ENCODE data around the gene CHRM2.

DNA sequence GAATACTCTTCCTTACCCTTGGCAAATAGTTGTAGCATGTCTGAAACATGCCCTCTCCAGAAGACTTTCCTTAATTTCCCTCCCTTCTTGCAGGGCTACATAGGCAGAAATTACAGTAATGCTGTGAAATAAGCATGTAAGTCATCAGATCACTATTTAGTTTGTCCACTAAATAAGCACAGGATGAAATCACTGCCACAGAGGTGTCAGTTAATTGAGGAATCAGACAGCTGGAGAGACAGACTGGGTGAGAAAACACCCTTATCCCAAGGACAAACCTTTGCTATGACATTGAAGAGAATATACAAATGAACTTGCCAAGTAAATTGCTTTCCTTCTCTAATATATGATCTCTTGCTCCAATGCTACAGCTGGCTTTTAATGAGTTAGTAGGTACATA, 129.3 kb downstream of the CHRM2 start:
- TF ChIP-seq POLR2A (IDR thresholded peaks at IDR 0.05) (no peak), CTCF (IDR thresholded peaks at IDR 0.05) (no peak)
